GM19193 (cell line): Measurements from ENCODE around the gene IBSP.

Source experiments
- POLR2A ChIP-seq: IDR thresholded peaks from 4 replicates; pipeline ENCODE4 v1.6.1; 2011; ENCODE audit not compliant: insufficient read depth, insufficient read length; ENCODE audit errors: extremely low read depth

Gene IBSP

GRCh38 chr4:87799301-87800113 lies at the start of gene IBSP:
TSS of gene IBSP (plus strand) at chr4:87799554. CDS start at chr4:87802362, 2,808 bp downstream.
- no peak for TF ChIP-seq POLR2A

- no peak for TF ChIP-seq POLR2A
Observed at GRCh38 chr4:87749883-87750282, 49.5 kb upstream of the IBSP start.

GRCh38 chr4:87758270-87758669 lies 41.1 kb upstream of the IBSP start:
- no peak for TF ChIP-seq POLR2A

- TF ChIP-seq POLR2A: no peak
Observed at GRCh38 chr4:87762311-87762710, 37.0 kb upstream of the IBSP start.

- TF ChIP-seq POLR2A: no peak
Observed at GRCh38 chr4:87781569-87781968, 17.8 kb upstream of the IBSP start.

GRCh38 chr4:87783781-87784180 lies 15.6 kb upstream of the IBSP start:
- TF ChIP-seq POLR2A: no peak

GRCh38 chr4:87785731-87786509 lies 13.4 kb upstream of the IBSP start:
- no peak for TF ChIP-seq POLR2A

GRCh38 chr4:87802858-87803257 lies 3.5 kb downstream of the IBSP start:
- no peak for TF ChIP-seq POLR2A

GRCh38 chr4:87803421-87803820 lies 4.1 kb downstream of the IBSP start:
- no peak for TF ChIP-seq POLR2A

GRCh38 chr4:87804871-87805270 lies 5.5 kb downstream of the IBSP start:
- no peak for TF ChIP-seq POLR2A

GRCh38 chr4:87805971-87806370 lies 6.6 kb downstream of the IBSP start:
- no peak for TF ChIP-seq POLR2A

- no peak for TF ChIP-seq POLR2A
Observed at GRCh38 chr4:87806520-87806919, 7.2 kb downstream of the IBSP start.

- no peak for TF ChIP-seq POLR2A
Observed at GRCh38 chr4:87807402-87807801, 8.0 kb downstream of the IBSP start.

GRCh38 chr4:87811977-87812376 lies 12.6 kb downstream of the IBSP start:
- no peak for TF ChIP-seq POLR2A

GRCh38 chr4:87819281-87819919 lies 20.0 kb downstream of the IBSP start:
- TF ChIP-seq POLR2A: no peak
